Measurements from ENCODE around the gene CIROP. TPM values are rescaled to one million over a fixed set of nuclear protein-coding genes. Genes with fewer than 3 reads are reported as not detected.

Gene CIROP
- total RNA-seq, 1 experiment from 2014 or later, result not detected

DNA sequence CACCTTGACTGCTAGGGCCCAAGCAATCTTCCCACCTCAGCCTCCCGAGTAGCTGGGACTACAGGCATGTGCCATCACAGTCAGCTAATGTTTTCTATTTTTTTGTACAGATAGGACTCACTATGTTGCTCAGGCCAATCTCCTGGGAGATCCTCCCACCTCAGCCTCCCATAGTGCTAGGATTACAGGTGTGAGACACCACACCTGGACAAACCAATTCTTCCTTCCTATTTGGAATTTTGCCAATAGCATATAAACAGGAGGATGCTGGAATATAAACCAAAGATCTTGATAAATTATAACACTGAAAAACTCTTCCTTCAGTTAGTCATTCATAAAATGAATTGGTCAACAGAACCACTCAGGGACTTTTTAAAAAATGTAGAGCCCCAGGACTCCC, 18.2 kb downstream of the CIROP start:
- H3K4me2 ChIP-seq (ENCODE audit: insufficient read depth, insufficient read length, low read length), result no peak overlapping the region
- no CpG with 5 or more reads among the region's 1 CpG for WGBS (ENCODE audit: extremely low coverage, insufficient read length, low lambda C conversion rate)

More for the DNA sequence above, 18.2 kb downstream of the CIROP start:
- no peaks in the 10 kb centered on the region for H3K27me3 ChIP-seq (ENCODE audit: insufficient read depth, low read length)
- no peak overlapping the region for H4K8ac ChIP-seq (replicated peaks; ENCODE audit: insufficient read length, low read depth, low read length)
- no peak overlapping the region for H2BK20ac ChIP-seq (ENCODE audit: low read depth, low read length, poor library complexity, severe bottlenecking)
- TF ChIP-seq CTCF (conservative IDR thresholded peaks at IDR 0.05), result no peak
- no peak overlapping the region for H3K56ac ChIP-seq (ENCODE audit: insufficient read length, low read depth, low read length)
- no peak overlapping the region for H3K9ac ChIP-seq (ENCODE audit: extremely low read depth, insufficient read length, low read length)
- H3K4me3 Mint-ChIP-seq, result no peak overlapping the region
- H3K23me2 ChIP-seq (ENCODE audit: insufficient read length, low read depth, low read length, poor library complexity, severe bottlenecking), result no peaks in the 10 kb centered on the region
- no peak overlapping the region for H3T11ph ChIP-seq (ENCODE audit: low read length)
- H3K18ac ChIP-seq (ENCODE audit: insufficient read length, low read depth, low read length), result no peak overlapping the region
- H3K79me2 ChIP-seq (ENCODE audit: insufficient read depth, low read length), result no peaks in the 10 kb centered on the region
- H3K36me3 Mint-ChIP-seq (ENCODE audit: insufficient read depth in 1 of 3, low read depth in 3 of 3), result peaks cover 42 to 90% (median 84%) of the 10 kb centered on the region in 3 experiments; a peak in 6 of 7 replicates
- no peaks in the 10 kb centered on the region for H3K9me3 ChIP-seq (ENCODE audit: control insufficient read depth, low read depth, low read length)
- H3K27ac ChIP-seq (ENCODE audit: insufficient read length, low read depth, low read length), result no peak overlapping the region
- no peak overlapping the region for H3K23ac ChIP-seq (ENCODE audit: insufficient read length, low read depth, low read length)
- no peaks in the 10 kb centered on the region for H4K20me1 ChIP-seq (ENCODE audit: control insufficient read depth, insufficient read depth, insufficient read length)
- H3K27ac Mint-ChIP-seq, result no peak overlapping the region
- H4K91ac ChIP-seq (ENCODE audit: insufficient read length, low read depth, low read length), result no peak overlapping the region
- no peak overlapping the region for H3K14ac ChIP-seq (ENCODE audit: insufficient read depth, low read length)
- H3K4ac ChIP-seq (ENCODE audit: low read depth, low read length), result no peak overlapping the region
- no peak overlapping the region for H2BK120ac ChIP-seq (ENCODE audit: low read depth, low read length, poor library complexity, severe bottlenecking)
- no peak overlapping the region for H2BK15ac ChIP-seq (ENCODE audit: low read depth, low read length)
- no peak overlapping the region for H2BK5ac ChIP-seq (ENCODE audit: insufficient read length, low read length)
- H3K79me1 ChIP-seq (ENCODE audit: insufficient read depth, low read depth, low read length, poor library complexity, severe bottlenecking), result no peaks in the 10 kb centered on the region
- no peak overlapping the region for H2AK5ac ChIP-seq (ENCODE audit: insufficient read length, low read length)
- DNase-seq, result no peak
- H2BK12ac ChIP-seq (ENCODE audit: insufficient read length, low read depth, low read length), result no peak overlapping the region
- H3K9me3 Mint-ChIP-seq, result no peaks in the 10 kb centered on the region
- no peaks in the 10 kb centered on the region for H3K4me1 ChIP-seq (ENCODE audit: insufficient read depth, low read length)
- no peak overlapping the region for H4K5ac ChIP-seq (ENCODE audit: insufficient read length, low read depth, low read length)
- H3K4me1 Mint-ChIP-seq, result no peaks in the 10 kb centered on the region
- no peaks in the 10 kb centered on the region for H3K27me3 Mint-ChIP-seq (ENCODE audit: low read depth)
- H2AFZ ChIP-seq (ENCODE audit: low read length), result no peak overlapping the region

Data from H9 (cell line).